Stomach (tissue), 9 donors: Measurements from ENCODE around the gene MKRN3. TPM values are rescaled to one million over a fixed set of nuclear protein-coding genes. Genes with fewer than 3 reads are reported as not detected.

Experiments
- DNase-seq, 2 donors: peaks; one replicate each; pipeline versions ENCODE4 v3.0.0 to v3.0.0-alpha.2; 2013 to 2019
- H3K27ac ChIP-seq, 5 donors: fragments of 200-600 bp in 4 of 5; sonication (generic) in 4 of 5; one replicate each; pipeline ENCODE4 v1.5.1; 2013 to 2019; ENCODE audit warnings: mild to moderate bottlenecking in 1 of 5, moderate library complexity in 1 of 5
- H3K27me3 ChIP-seq, 3 donors: fragments of 200-600 bp; sonication (generic); one replicate each; pipeline ENCODE4 v1.5.1; 2017 to 2019; ENCODE audit warnings: mixed run types in 1 of 3
- H3K36me3 ChIP-seq, 4 donors: fragments of 200-600 bp; sonication (generic); 1 replicate in 3 of 4; 2 replicates in 1 of 4; pipeline ENCODE4 v1.5.1; 2016 to 2019
- H3K4me1 ChIP-seq, 4 donors: fragments of 200-600 bp; sonication (generic); one replicate each; pipeline ENCODE4 v1.5.1; 2016 to 2019
- H3K4me3 ChIP-seq, 4 donors: fragments of 200-600 bp; sonication (generic) in 3 of 4; one replicate each; pipeline ENCODE4 v1.5.1; 2016 to 2019; ENCODE audit warnings: mild to moderate bottlenecking in 1 of 4
- H3K9me3 ChIP-seq, 4 donors: fragments of 200-600 bp; sonication (generic); one replicate each; pipeline ENCODE4 v1.5.1; 2016 to 2019
- CTCF ChIP-seq, 7 experiments: fragments of 450-650 bp in 4 of 7; fragments of 200-600 bp in 3 of 7; sonication (generic) in 3 of 7; IDR thresholded peaks; one replicate each; pipeline ENCODE4 v1.5.1; 2016 to 2019; ENCODE audit warnings: antibody characterized with exemption in 7 of 7, control low read depth in 2 of 7, mild to moderate bottlenecking in 1 of 7
- EP300 ChIP-seq: sonication (generic); formaldehyde crosslinking; IDR thresholded peaks from one replicate; pipeline ENCODE4 v1.6.1; 2017; ENCODE audit warnings: antibody characterized with exemption
- POLR2A ChIP-seq, 4 donors: fragments of 450-650 bp; IDR thresholded peaks; one replicate each; pipeline ENCODE4 v1.6.1; 2016; ENCODE audit warnings: antibody characterized with exemption in 4 of 4, control low read depth in 2 of 4, mild to moderate bottlenecking in 1 of 4, moderate library complexity in 1 of 4
- POLR2AphosphoS5 ChIP-seq, 3 donors: sonication (generic); formaldehyde crosslinking; IDR thresholded peaks; one replicate each; pipeline ENCODE4 v1.6.1; 2016; ENCODE audit warnings: antibody characterized with exemption in 3 of 3
- WGBS, 5 donors: extraction: QIAGEN DNeasy Blood & Tissue Kit in 3 of 5; methylation state at CpG; one replicate each; pipeline versions ENCODE4 v1.1.5 to v1.1.7; 2013 to 2018; 5-methylcytosine and 5-hydroxymethylcytosine counted together
- intact Hi-C: fragments of 100-400 bp; cut with DNase I; formaldehyde crosslinking; loops from one replicate; pipeline ENCODE4 v1.15.1; 2023; ENCODE audit warnings: low total_unique reads
- polyA plus RNA-seq, 3 donors: library from polyadenylated mRNA; stranded (reverse); fragments of 200-250 nt; gene quantifications; one replicate each; pipeline ENCODE4 v1.2.3, GENCODE V29; 2013
- total RNA-seq, 5 donors: library from RNA; depleted of rRNA; stranded (reverse); fragments of >200 nt; gene quantifications; one replicate each; pipeline versions ENCODE4 v1.1.0 to v1.2.3, GENCODE V29; 2014 to 2016
- donor health status: healthy with polysubstance abuse.
- donor health status: Bipolar disorder and iron deficiency.
- donor health status: healthy.

The MKRN3 gene
- total and polyA plus RNA-seq, 8 donors, result 0.40 to 14.2 (median 3.3) TPM; not detected in 5

- DNase-seq, result peak in 1 of 2 donors; percentile 64
- intact Hi-C loops, result no loop called here
- no peak overlapping the region for H3K27ac ChIP-seq
- TF ChIP-seq POLR2AphosphoS5 (IDR thresholded peaks at IDR 0.05), result no peak
- TF ChIP-seq POLR2A (IDR thresholded peaks at IDR 0.05), result no peak
- TF ChIP-seq EP300, result no peak
- no peak for TF ChIP-seq CTCF (IDR thresholded peaks at IDR 0.05)
- no peaks in the 10 kb centered on the region for H3K36me3 ChIP-seq
- 21 to 29% (median 25%) methylated on average over 3 of the region's 3 CpGs for WGBS, 5 donors
- peaks cover 0 to 5% (median 0%) of the 10 kb centered on the region in 3 donors for H3K27me3 ChIP-seq
- H3K9me3 ChIP-seq, result peaks cover 0 to 11% (median 8%) of the 10 kb centered on the region in 4 donors
- H3K4me1 ChIP-seq, result no peaks in the 10 kb centered on the region
- H3K4me3 ChIP-seq, result no peak overlapping the region
Measured at GRCh38 chr15:23570486-23570885, 5.0 kb downstream of the MKRN3 start.

GRCh38 chr15:23572844-23573243 is 7.4 kb downstream of the MKRN3 start:
- 50 to 65% (median 57%) methylated on average over 4 of the region's 4 CpGs for WGBS, 5 donors
- Histone ChIP-seq H3K27me3 (no peaks in the 10 kb centered on the region), H3K9me3 (no peaks in the 10 kb centered on the region), H3K36me3 (no peaks in the 10 kb centered on the region), H3K27ac (no peak overlapping the region), H3K4me1 (no peaks in the 10 kb centered on the region), H3K4me3 (no peak overlapping the region)
- TF ChIP-seq EP300 (no peak), POLR2A (IDR thresholded peaks at IDR 0.05) (no peak), POLR2AphosphoS5 (IDR thresholded peaks at IDR 0.05) (no peak), CTCF (IDR thresholded peaks at IDR 0.05) (no peak)
- intact Hi-C loops, result no loop called here
- DNase-seq, result no peak

GRCh38 chr15:23574742-23575141 is 9.3 kb downstream of the MKRN3 start:
- no peak overlapping the region for H3K27ac ChIP-seq
- TF ChIP-seq POLR2AphosphoS5 (IDR thresholded peaks at IDR 0.05) (no peak), EP300 (no peak), CTCF (IDR thresholded peaks at IDR 0.05) (no peak)
- WGBS, 5 donors, result 25 to 48% (median 39%) methylated on average over 3 of the region's 3 CpGs
- no peak for DNase-seq
- H3K9me3 ChIP-seq, result no peaks in the 10 kb centered on the region
- no peak overlapping the region for H3K4me3 ChIP-seq
- H3K27me3 ChIP-seq, result no peaks in the 10 kb centered on the region
- H3K36me3 ChIP-seq, result no peaks in the 10 kb centered on the region
- intact Hi-C loops, result no loop called here
- H3K4me1 ChIP-seq, result no peaks in the 10 kb centered on the region

- no peak for DNase-seq
- no peak for TF ChIP-seq POLR2A (IDR thresholded peaks at IDR 0.05)
- no peak for TF ChIP-seq CTCF (IDR thresholded peaks at IDR 0.05)
- TF ChIP-seq POLR2AphosphoS5 (IDR thresholded peaks at IDR 0.05), result no peak
- TF ChIP-seq EP300, result no peak
- WGBS, 5 donors, result 41 to 67% (median 60%) methylated on average over 1 of the region's 1 CpG
- intact Hi-C loops, result no loop called here
- H3K27ac ChIP-seq, result no peak overlapping the region
- no peaks in the 10 kb centered on the region for H3K4me1 ChIP-seq
- H3K4me3 ChIP-seq, result no peak overlapping the region
- no peaks in the 10 kb centered on the region for H3K36me3 ChIP-seq
- no peaks in the 10 kb centered on the region for H3K9me3 ChIP-seq
- no peaks in the 10 kb centered on the region for H3K27me3 ChIP-seq
Measured at GRCh38 chr15:23576061-23576460, 10.6 kb downstream of the MKRN3 start.
